ENCODE measurements around the gene CTNND1. TPM values are rescaled to one million over a fixed set of nuclear protein-coding genes. Genes with fewer than 3 reads are reported as not detected.
A peak's percentile ranks its signal among the peaks of the same experiment; 100 is the strongest.

The CTNND1 gene
- total and polyA plus RNA-seq, 10 of the 15 experiments (the other 5 are each of a cell fraction or from before 2014, with no cell fraction given): 4.7 to 70.0 (median 30.0) TPM

GRCh38 chr11:57728829-57729228, 32.8 kb upstream of the CTNND1 start:
- Histone ChIP-seq H3K9ac (ENCODE audit: control insufficient read depth, insufficient read depth, low read length) (no peak overlapping the region), H3K4me2 (ENCODE audit: control insufficient read depth, insufficient read depth) (0 out of 2 replicates have a peak overlapping the region, but pooled peaks have one; percentile 35), H2AFZ (ENCODE audit: control insufficient read depth, low read depth, low read length) (no peak overlapping the region), H3K27ac (ENCODE audit: control insufficient read depth, insufficient read depth) (peak overlapping the region; percentile 6), H3K36me3 (ENCODE audit: control insufficient read depth in 2 of 2, insufficient read depth in 2 of 2, low read length in 1 of 2) (peaks cover 0 to 1% of the 10 kb centered on the region in 2 experiments; a peak in 1 of 4 replicates), H3K4me3 (no peak overlapping the region), H3K4me1 (ENCODE audit: control insufficient read depth, insufficient read depth, low read length) (0 out of 2 replicates have a peak, but pooled peaks cover 6% of the 10 kb centered on the region), H3K9me3 (replicated peaks; ENCODE audit: control insufficient read depth, insufficient read depth, low read length) (no peaks in the 10 kb centered on the region), H3K79me2 (ENCODE audit: control insufficient read depth, insufficient read depth, low read length) (peaks cover 46% of the 10 kb centered on the region), H3K27me3 (replicated peaks in 1 of 2; ENCODE audit: control insufficient read depth in 2 of 2, insufficient read depth in 2 of 2, low read length in 1 of 2) (no peaks in the 10 kb centered on the region), H4K20me1 (ENCODE audit: control insufficient read depth, insufficient read depth) (no peaks in the 10 kb centered on the region)
- no TSS peak for BruUV-seq (replicated peaks)
- ATAC-seq (peak; percentile 72), FAIRE-seq (no peak), DNase-seq (ENCODE audit: low read depth, low spot score) (no peak)
- intact Hi-C loops (cut with micrococcal nuclease; ENCODE audit: unreplicated experiment): no loop called here
- 25% methylated on average over 7 of the region's 7 CpGs for whole genome bisulfite sequencing (ENCODE audit: insufficient coverage, insufficient replicate concordance, low lambda C conversion rate, missing lambda C conversion rate)
- CTCF ChIA-PET: interaction anchor here (1.3 to 2.5 kb wide), 4 partner anchors 15 to 72 kb away, joined by 4 to 11 read pairs (median 4); partner anchors contain the start of gene CTNND1
- TF ChIP-seq NRF1 (conservative IDR thresholded peaks at IDR 0.05; ENCODE audit: low read depth, low read length) (no peak), MXI1 (IDR thresholded peaks at IDR 0.05; ENCODE audit: low read depth, low read length) (no peak), BCL11A (IDR thresholded peaks at IDR 0.05; ENCODE audit: low read depth, low read length) (no peak), ZBTB40 (IDR thresholded peaks at IDR 0.05; ENCODE audit: borderline replicate concordance) (no peak), ATF2 (IDR thresholded peaks at IDR 0.05; ENCODE audit: low read length) (no peak), ZNF274 (IDR thresholded peaks at IDR 0.05; ENCODE audit: insufficient read depth, insufficient read length) (no peak), ZZZ3 (IDR thresholded peaks at IDR 0.05; ENCODE audit: control insufficient read depth, insufficient read length, low read depth) (no peak), HCFC1 (IDR thresholded peaks at IDR 0.05; ENCODE audit: low read length) (no peak), IKZF1 (conservative IDR thresholded peaks at IDR 0.05) (no peak), ZNF687 (IDR thresholded peaks at IDR 0.05) (no peak)
- in situ Hi-C loops (cut with MboI): no loop called here
- SMC1A ChIA-PET (ENCODE audit: uncharacterized antibody, unreplicated experiment): interaction anchor here (0.9 to 3.7 kb wide), 5 partner anchors 14 to 72 kb away, joined by 3 to 19 read pairs (median 4); no protein-coding TSS in a partner anchor
- RAD21 ChIA-PET (ENCODE audit: unreplicated experiment): interaction anchor here (0.6 to 1.4 kb wide), 4 partner anchors 22 to 375 kb away, joined by 3 to 7 read pairs (median 4); partner anchors contain the start of gene BTBD18
- POLR2A ChIA-PET: interaction anchor here (0.5 to 1.1 kb wide), 4 partner anchors 12 to 847 kb away, joined by 3 read pairs; partner anchors contain the start of genes LPXN and SELENOH

Measured in GM12878 (cell line).